ENCODE results near the gene CALHM6.

Gene CALHM6

GRCh38 chr6:116446399-116446798 lies 14.8 kb upstream of the CALHM6 start:
- Histone ChIP-seq H3K4me1 (ENCODE audit: control insufficient read depth, insufficient read depth, low read length) (peaks cover 38% of the 10 kb centered on the region), H3K4me3 (ENCODE audit: low read length) (no peak overlapping the region), H3K27me3 (ENCODE audit: control insufficient read depth, insufficient read depth, low read length) (no peaks in the 10 kb centered on the region), H3K4me2 (ENCODE audit: low read length) (no peak overlapping the region), H3K9ac (ENCODE audit: low read depth, low read length) (no peak overlapping the region), H3K36me3 (ENCODE audit: insufficient read depth, low read length) (no peaks in the 10 kb centered on the region), H3K9me3 (replicated peaks; ENCODE audit: low read length) (no peaks in the 10 kb centered on the region)

GRCh38 chr6:116447052-116447451 lies 14.1 kb upstream of the CALHM6 start:
- H3K4me2 ChIP-seq (ENCODE audit: low read length): peak overlapping the region; percentile 26
- no peaks in the 10 kb centered on the region for H3K36me3 ChIP-seq (ENCODE audit: insufficient read depth, low read length)
- H3K4me3 ChIP-seq (ENCODE audit: low read length): no peak overlapping the region
- peaks cover 38% of the 10 kb centered on the region for H3K4me1 ChIP-seq (ENCODE audit: control insufficient read depth, insufficient read depth, low read length)
- no peaks in the 10 kb centered on the region for H3K27me3 ChIP-seq (ENCODE audit: control insufficient read depth, insufficient read depth, low read length)
- peak overlapping the region; percentile 0 for H3K9ac ChIP-seq (ENCODE audit: low read depth, low read length)
- H3K9me3 ChIP-seq (replicated peaks; ENCODE audit: low read length): no peaks in the 10 kb centered on the region

DNA sequence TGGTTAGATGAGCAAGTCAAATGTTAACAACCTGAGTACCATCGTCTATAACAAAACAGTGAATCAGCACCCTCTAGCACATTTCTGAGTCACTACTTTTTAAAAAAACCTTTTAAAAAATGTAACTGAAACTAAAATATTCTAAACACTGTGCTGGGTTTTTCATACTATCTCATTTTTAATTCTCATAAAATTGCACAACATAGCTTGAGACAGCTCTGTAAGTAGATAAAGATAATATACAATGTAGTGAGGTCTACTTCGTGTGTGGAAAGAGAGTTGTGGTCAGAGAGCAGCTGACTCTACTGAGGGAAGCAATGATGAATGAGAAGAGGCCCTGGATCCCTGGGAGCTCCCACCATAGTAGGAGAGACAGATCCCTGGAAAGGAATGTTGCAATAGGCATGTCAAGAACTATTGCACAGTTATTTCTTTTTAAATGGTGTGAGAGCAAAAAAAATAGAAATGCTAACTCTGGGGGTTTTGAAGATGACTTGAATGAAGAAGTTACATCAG lies 13.6 kb upstream of the CALHM6 start:
- no peaks in the 10 kb centered on the region for H3K27me3 ChIP-seq (ENCODE audit: control insufficient read depth, insufficient read depth, low read length)
- H3K4me3 ChIP-seq (ENCODE audit: low read length): no peak overlapping the region
- H3K9me3 ChIP-seq (replicated peaks; ENCODE audit: low read length): no peaks in the 10 kb centered on the region
- H3K4me1 ChIP-seq (ENCODE audit: control insufficient read depth, insufficient read depth, low read length): peaks cover 38% of the 10 kb centered on the region
- peak overlapping the region; percentile 58 for H3K4me2 ChIP-seq (ENCODE audit: low read length)
- H3K9ac ChIP-seq (ENCODE audit: low read depth, low read length): peak overlapping the region; percentile 33
- H3K36me3 ChIP-seq (ENCODE audit: insufficient read depth, low read length): no peaks in the 10 kb centered on the region

GRCh38 chr6:116449565-116449964 lies 11.6 kb upstream of the CALHM6 start:
- Histone ChIP-seq H3K4me3 (ENCODE audit: low read length) (no peak overlapping the region), H3K4me1 (ENCODE audit: control insufficient read depth, insufficient read depth, low read length) (peaks cover 25% of the 10 kb centered on the region), H3K4me2 (ENCODE audit: low read length) (no peak overlapping the region), H3K9me3 (replicated peaks; ENCODE audit: low read length) (no peaks in the 10 kb centered on the region), H3K27me3 (ENCODE audit: control insufficient read depth, insufficient read depth, low read length) (no peaks in the 10 kb centered on the region), H3K9ac (ENCODE audit: low read depth, low read length) (no peak overlapping the region), H3K36me3 (ENCODE audit: insufficient read depth, low read length) (no peaks in the 10 kb centered on the region)

- no peaks in the 10 kb centered on the region for H3K27me3 ChIP-seq (ENCODE audit: control insufficient read depth, insufficient read depth, low read length)
- no peaks in the 10 kb centered on the region for H3K9me3 ChIP-seq (replicated peaks; ENCODE audit: low read length)
- H3K4me2 ChIP-seq (ENCODE audit: low read length): no peak overlapping the region
- H3K4me3 ChIP-seq (ENCODE audit: low read length): no peak overlapping the region
- H3K9ac ChIP-seq (ENCODE audit: low read depth, low read length): no peak overlapping the region
- H3K4me1 ChIP-seq (ENCODE audit: control insufficient read depth, insufficient read depth, low read length): peaks cover 25% of the 10 kb centered on the region
- H3K36me3 ChIP-seq (ENCODE audit: insufficient read depth, low read length): no peaks in the 10 kb centered on the region
These were observed 10.9 kb upstream of the CALHM6 start for GRCh38 chr6:116450185-116450710.

DNA sequence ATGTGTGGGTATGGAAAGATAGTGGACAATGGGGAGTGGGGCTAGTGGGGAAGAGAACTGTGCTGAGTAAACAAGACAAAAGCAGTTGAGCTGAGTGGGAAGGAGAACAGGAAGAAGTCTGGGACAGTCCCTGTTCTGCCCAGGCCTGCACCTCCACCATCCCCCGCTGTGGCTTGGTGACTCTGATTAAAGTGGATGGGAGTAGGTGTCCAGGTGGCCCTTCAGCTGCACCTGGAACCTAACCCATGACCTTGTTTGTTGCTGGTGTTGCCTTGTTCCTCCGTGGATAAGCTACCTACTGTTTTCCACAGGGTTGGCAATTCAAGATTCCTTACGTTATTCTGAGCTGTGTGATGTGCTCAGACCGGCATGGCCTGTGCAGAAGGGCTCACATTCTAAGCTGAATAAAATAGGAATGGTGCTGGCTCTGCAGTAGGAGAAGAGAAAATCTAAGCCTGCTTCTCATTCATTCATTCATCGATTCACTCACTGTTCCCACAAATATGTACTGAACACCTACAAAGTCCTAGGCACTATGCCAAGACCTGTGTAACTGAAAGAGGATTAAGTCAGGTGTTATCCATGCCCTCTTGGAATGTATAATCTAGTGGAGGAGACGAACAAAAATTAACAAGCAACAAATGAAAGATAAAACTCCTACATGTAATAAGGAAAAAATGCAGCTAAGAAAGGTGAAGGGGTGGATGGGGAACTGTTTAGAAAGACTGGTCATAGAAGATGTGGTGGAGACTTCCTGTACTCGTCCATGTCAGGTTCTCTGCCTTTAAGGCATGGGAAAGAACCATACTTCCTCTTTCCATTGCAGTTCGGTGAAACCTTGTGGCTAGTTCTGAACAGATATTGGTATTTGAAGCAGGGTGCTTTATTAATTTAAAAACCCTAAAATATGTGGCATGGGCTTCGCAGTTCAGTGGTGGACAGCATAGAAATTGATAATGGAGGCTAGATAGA lies 10.1 kb upstream of the CALHM6 start:
- H3K4me1 ChIP-seq (ENCODE audit: control insufficient read depth, insufficient read depth, low read length): peaks cover 23% of the 10 kb centered on the region
- no peak overlapping the region for H3K4me3 ChIP-seq (ENCODE audit: low read length)

DNA sequence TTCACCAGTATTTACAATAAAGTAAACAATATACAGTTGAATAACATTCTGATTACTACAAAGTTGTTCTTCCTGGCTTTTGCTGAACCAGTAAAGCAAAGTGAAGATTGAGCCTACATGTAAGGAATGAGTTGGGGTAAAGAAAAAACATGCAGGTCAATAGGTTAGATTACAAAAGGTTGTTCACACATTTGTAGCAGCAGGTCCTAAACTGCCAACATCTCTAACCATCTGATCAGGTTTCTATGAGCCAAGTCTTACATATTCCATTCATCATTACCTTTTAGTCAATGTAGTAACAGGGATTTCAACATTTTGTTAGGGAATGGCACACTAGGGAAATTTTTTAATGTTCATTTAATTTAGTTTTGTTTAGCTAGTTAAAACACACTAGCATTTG lies 9.3 kb upstream of the CALHM6 start:
- Histone ChIP-seq H3K9me3 (replicated peaks; ENCODE audit: low read length) (no peaks in the 10 kb centered on the region), H3K27me3 (ENCODE audit: control insufficient read depth, insufficient read depth, low read length) (no peaks in the 10 kb centered on the region), H3K36me3 (ENCODE audit: insufficient read depth, low read length) (no peaks in the 10 kb centered on the region), H3K4me2 (ENCODE audit: low read length) (no peak overlapping the region), H3K4me1 (ENCODE audit: control insufficient read depth, insufficient read depth, low read length) (peaks cover 14% of the 10 kb centered on the region), H3K9ac (ENCODE audit: low read depth, low read length) (no peak overlapping the region), H3K4me3 (ENCODE audit: low read length) (no peak overlapping the region)

More for the DNA sequence above, 10.1 kb upstream of the CALHM6 start:
- Histone ChIP-seq H3K36me3 (ENCODE audit: insufficient read depth, low read length) (no peaks in the 10 kb centered on the region), H3K9ac (ENCODE audit: low read depth, low read length) (no peak overlapping the region), H3K4me2 (ENCODE audit: low read length) (no peak overlapping the region), H3K27me3 (ENCODE audit: control insufficient read depth, insufficient read depth, low read length) (no peaks in the 10 kb centered on the region), H3K9me3 (replicated peaks; ENCODE audit: low read length) (no peaks in the 10 kb centered on the region)

GRCh38 chr6:116452531-116452930 lies 8.6 kb upstream of the CALHM6 start:
- Histone ChIP-seq H3K27me3 (ENCODE audit: control insufficient read depth, insufficient read depth, low read length) (no peaks in the 10 kb centered on the region), H3K36me3 (ENCODE audit: insufficient read depth, low read length) (no peaks in the 10 kb centered on the region), H3K4me3 (ENCODE audit: low read length) (no peak overlapping the region), H3K4me2 (ENCODE audit: low read length) (no peak overlapping the region), H3K9me3 (replicated peaks; ENCODE audit: low read length) (no peaks in the 10 kb centered on the region), H3K9ac (ENCODE audit: low read depth, low read length) (no peak overlapping the region), H3K4me1 (ENCODE audit: control insufficient read depth, insufficient read depth, low read length) (peaks cover 11% of the 10 kb centered on the region)

DNA sequence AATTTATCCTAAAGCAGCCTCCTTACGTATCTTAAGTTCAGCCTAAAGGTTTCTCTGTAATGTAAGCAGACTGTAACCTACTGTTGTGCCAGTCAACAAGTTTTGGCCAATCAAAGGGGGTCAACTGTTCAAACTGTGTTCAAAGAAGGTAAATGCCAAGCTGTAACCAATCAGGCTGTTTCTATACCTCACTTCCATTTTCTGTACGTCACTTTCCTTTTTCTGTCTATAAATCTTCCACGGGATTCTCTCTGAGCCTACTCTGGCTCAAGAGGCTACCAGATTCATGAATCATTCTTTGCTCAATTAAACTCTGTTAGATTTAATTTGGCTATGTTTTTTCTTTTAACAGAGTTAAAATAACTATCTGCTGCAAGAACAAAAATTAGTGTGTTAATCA lies 5.1 kb upstream of the CALHM6 start:
- Histone ChIP-seq H3K27me3 (ENCODE audit: control insufficient read depth, insufficient read depth, low read length) (peaks cover 4% of the 10 kb centered on the region), H3K4me3 (ENCODE audit: low read length) (no peak overlapping the region), H3K4me2 (ENCODE audit: low read length) (no peak overlapping the region), H3K36me3 (ENCODE audit: insufficient read depth, low read length) (no peaks in the 10 kb centered on the region), H3K9ac (ENCODE audit: low read depth, low read length) (no peak overlapping the region), H3K4me1 (ENCODE audit: control insufficient read depth, insufficient read depth, low read length) (no peaks in the 10 kb centered on the region), H3K9me3 (replicated peaks; ENCODE audit: low read length) (no peaks in the 10 kb centered on the region)

GRCh38 chr6:116456927-116457326 lies 4.2 kb upstream of the CALHM6 start:
- H3K4me2 ChIP-seq (ENCODE audit: low read length): no peak overlapping the region
- peaks cover 7% of the 10 kb centered on the region for H3K4me1 ChIP-seq (ENCODE audit: control insufficient read depth, insufficient read depth, low read length)
- no peak overlapping the region for H3K9ac ChIP-seq (ENCODE audit: low read depth, low read length)
- H3K4me3 ChIP-seq (ENCODE audit: low read length): no peak overlapping the region
- H3K36me3 ChIP-seq (ENCODE audit: insufficient read depth, low read length): no peaks in the 10 kb centered on the region
- peaks cover 7% of the 10 kb centered on the region for H3K27me3 ChIP-seq (ENCODE audit: control insufficient read depth, insufficient read depth, low read length)
- H3K9me3 ChIP-seq (replicated peaks; ENCODE audit: low read length): no peaks in the 10 kb centered on the region

DNA sequence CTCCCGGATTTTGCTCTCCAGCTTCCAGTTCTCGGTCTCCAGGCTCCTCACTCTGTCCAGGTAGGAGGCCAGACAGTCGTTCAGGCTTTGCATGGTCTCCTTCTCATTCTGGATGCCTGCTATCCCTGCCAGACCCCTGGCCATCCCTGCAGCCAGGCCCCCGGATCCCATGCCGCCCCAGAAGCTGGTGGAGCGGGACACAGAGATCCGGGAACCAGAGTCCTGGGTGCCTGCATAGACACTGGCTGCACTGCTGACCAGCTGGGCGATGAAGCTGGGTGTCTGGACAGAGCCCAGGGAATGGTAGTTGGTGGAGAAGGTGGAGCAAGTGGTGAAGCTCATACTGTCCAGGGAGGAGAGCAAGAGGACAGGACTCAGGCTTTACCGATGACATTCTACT lies 2.9 kb upstream of the CALHM6 start:
- H3K27me3 ChIP-seq (ENCODE audit: control insufficient read depth, insufficient read depth, low read length): peaks cover 7% of the 10 kb centered on the region
- no peak overlapping the region for H3K4me2 ChIP-seq (ENCODE audit: low read length)
- H3K4me1 ChIP-seq (ENCODE audit: control insufficient read depth, insufficient read depth, low read length): peaks cover 14% of the 10 kb centered on the region
- H3K9ac ChIP-seq (ENCODE audit: low read depth, low read length): no peak overlapping the region
- no peak overlapping the region for H3K4me3 ChIP-seq (ENCODE audit: low read length)
- H3K9me3 ChIP-seq (replicated peaks; ENCODE audit: low read length): no peaks in the 10 kb centered on the region
- H3K36me3 ChIP-seq (ENCODE audit: insufficient read depth, low read length): no peaks in the 10 kb centered on the region

Data from skeletal muscle satellite cell (primary cell).